Pancreas (tissue), 10 donors: Measurements from ENCODE around the gene MYH14. TPM values are rescaled to one million over a fixed set of nuclear protein-coding genes. Genes with fewer than 3 reads are reported as not detected.

ENCODE experiments used
- ATAC-seq, 4 donors: fragments of 200-7000 bp; cut with Tn5 transposase; one replicate each; pipeline versions ENCODE4 v1.8.0 to v1.9.1; 2020; ENCODE audit warnings: mild to moderate bottlenecking in 4 of 4, moderate library complexity in 4 of 4
- DNase-seq, 6 donors: peaks; one replicate each; pipeline ENCODE4 v3.0.0-alpha.2; 2020
- FAIRE-seq: peaks from 2 replicates; lab custom pipeline; 2012; peaks lifted over from hg19 to GRCh38; lab: Jason Lieb, UNC
- H3K27ac ChIP-seq, 4 donors: fragments of 200-600 bp; sonication (generic); 1 replicate in 3 of 4; 2 replicates in 1 of 4; pipeline versions ENCODE4 v1.5.0 to v1.8.0; 2020
- H3K27me3 ChIP-seq, 4 donors: fragments of 200-600 bp; one replicate each; pipeline ENCODE4 v1.8.0; 2021
- H3K36me3 ChIP-seq, 3 donors: fragments of 200-600 bp; sonication (generic) in 1 of 3; one replicate each; pipeline versions ENCODE4 v1.5.0 to v1.8.0; 2020 to 2021
- H3K4me1 ChIP-seq, 3 donors: fragments of 200-600 bp; one replicate each; pipeline ENCODE4 v1.8.0; 2021
- H3K4me3 ChIP-seq, 4 donors: fragments of 200-600 bp; sonication (generic) in 2 of 4; one replicate each; pipeline versions ENCODE4 v1.5.0 to v1.8.0; 2020 to 2021
- H3K9me3 ChIP-seq, 4 donors: fragments of 200-600 bp; one replicate each; pipeline ENCODE4 v1.8.0; 2021
- CTCF ChIP-seq, 4 donors: fragments of 200-600 bp; sonication (generic) in 3 of 4; IDR thresholded peaks; one replicate each; pipeline versions ENCODE4 v1.5.0 to v1.8.0; 2021; ENCODE audit warnings: antibody characterized with exemption in 4 of 4
- WGBS, 2 donors: extraction: QIAGEN DNeasy Blood & Tissue Kit; methylation state at CpG; one replicate each; pipeline ENCODE4 v1.1.7; 2013; 5-methylcytosine and 5-hydroxymethylcytosine counted together
- intact Hi-C, 3 donors: fragments of 100-400 bp; cut with DNase I; formaldehyde crosslinking; loops; one replicate each; pipeline versions ENCODE4 v1.11.1 to v1.14.2; 2022
- polyA plus RNA-seq, 2 donors: library from polyadenylated mRNA; stranded (reverse); fragments of 200-250 nt; gene quantifications; one replicate each; pipeline ENCODE4 v1.2.3, GENCODE V29; 2013
- total RNA-seq, 6 donors: library from RNA; stranded (reverse); fragmentation: NEBNext Ultra II Directional in 4 of 6; extraction: Animal tissue kit (Norgen Biotek cat#: 25700) in 4 of 6; gene quantifications; one replicate each; pipeline versions ENCODE4 v1.2.1 to v1.2.4, GENCODE V29; 2021 to 2023
- donor health status: healthy with polysubstance abuse.
- donor health status: DM: no; HTN: no; CAD: no; lungs with moderate emphysema.
- donor health status: DM: no; HTN: no; CAD: no.
- donor health status: control.
- donor health status: control.
- donor health status: Bipolar disorder and iron deficiency.
- donor health status: DM: yes; HTN: yes; CAD: no.
- donor health status: DM: no; HTN: no; CAD: no.
- donor health status: DM: no; HTN: no; CAD: no.
- donor health status: DM: yes; HTN: yes; CAD: no.

MYH14 gene
- total and polyA plus RNA-seq, 8 donors, result 21.4 to 75.7 (median 34.4) TPM

DNA sequence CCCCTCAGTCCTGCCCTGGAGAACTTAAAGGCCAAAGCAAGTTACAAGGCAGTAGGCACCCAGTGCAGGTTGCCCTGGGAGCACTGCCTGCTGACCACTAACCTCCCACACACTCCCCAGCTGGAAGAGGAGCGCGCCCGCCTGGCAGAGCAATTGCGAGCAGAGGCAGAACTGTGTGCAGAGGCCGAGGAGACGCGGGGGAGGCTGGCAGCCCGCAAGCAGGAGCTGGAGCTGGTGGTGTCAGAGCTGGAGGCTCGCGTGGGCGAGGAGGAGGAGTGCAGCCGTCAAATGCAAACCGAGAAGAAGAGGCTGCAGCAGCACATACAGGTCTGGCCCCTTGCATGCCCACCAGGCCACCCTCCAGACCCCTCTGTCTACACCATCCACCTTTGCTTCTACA, 64.6 kb downstream of the MYH14 start:
- TF ChIP-seq CTCF (IDR thresholded peaks at IDR 0.05), result no peak
- Histone ChIP-seq H3K4me3 (no peak overlapping the region), H3K27ac (no peak overlapping the region), H3K27me3 (no peaks in the 10 kb centered on the region), H3K4me1 (no peaks in the 10 kb centered on the region), H3K9me3 (no peaks in the 10 kb centered on the region), H3K36me3 (peaks cover 0 to 39% (median 0%) of the 10 kb centered on the region in 3 donors)
- FAIRE-seq (no peak), ATAC-seq (no peak), DNase-seq (no peak)
- intact Hi-C loops, result no loop called here
- 94 to 95% methylated on average over 13 of the region's 13 CpGs for WGBS, 2 donors

GRCh38 chr19:50268501-50268900, 65.1 kb downstream of the MYH14 start:
- TF ChIP-seq CTCF (IDR thresholded peaks at IDR 0.05), result no peak
- DNase-seq, result no peak
- no peak for FAIRE-seq
- Histone ChIP-seq H3K27ac (no peak overlapping the region), H3K4me3 (no peak overlapping the region), H3K27me3 (no peaks in the 10 kb centered on the region), H3K9me3 (no peaks in the 10 kb centered on the region), H3K4me1 (no peaks in the 10 kb centered on the region), H3K36me3 (peaks cover 0 to 39% (median 0%) of the 10 kb centered on the region in 3 donors)
- no peak for ATAC-seq
- 97% methylated on average over 5 of the region's 5 CpGs for WGBS, 2 donors
- intact Hi-C loops, result no loop called here

- FAIRE-seq, result no peak
- intact Hi-C loops, result no loop called here
Observed at GRCh38 chr19:50269653-50270052, 66.2 kb downstream of the MYH14 start.

GRCh38 chr19:50272263-50272897, 69.0 kb downstream of the MYH14 start:
- Histone ChIP-seq H3K4me1 (no peaks in the 10 kb centered on the region), H3K9me3 (no peaks in the 10 kb centered on the region), H3K36me3 (peaks cover 0 to 53% (median 0%) of the 10 kb centered on the region in 3 donors), H3K4me3 (no peak overlapping the region), H3K27ac (no peak overlapping the region), H3K27me3 (no peaks in the 10 kb centered on the region)
- DNase-seq (peak in 1 of 6 donors; percentile 60), FAIRE-seq (no peak), ATAC-seq (no peak)
- 88 to 93% methylated on average over 10 to 14 of the region's 14 CpGs for WGBS, 2 donors
- intact Hi-C loops, result no loop called here
- no peak for TF ChIP-seq CTCF (IDR thresholded peaks at IDR 0.05)

More at GRCh38 chr19:50269653-50270052, 66.2 kb downstream of the MYH14 start:
- H3K4me1 ChIP-seq, result no peaks in the 10 kb centered on the region
- H3K4me3 ChIP-seq, result no peak overlapping the region
- ATAC-seq (no peak), DNase-seq (no peak)
- no peak for TF ChIP-seq CTCF (IDR thresholded peaks at IDR 0.05)
- peaks cover 0 to 39% (median 0%) of the 10 kb centered on the region in 3 donors for H3K36me3 ChIP-seq
- WGBS, 2 donors, result 81 to 85% methylated on average over 2 of the region's 2 CpGs
- H3K27me3 ChIP-seq, result no peaks in the 10 kb centered on the region
- no peaks in the 10 kb centered on the region for H3K9me3 ChIP-seq
- no peak overlapping the region for H3K27ac ChIP-seq

DNA sequence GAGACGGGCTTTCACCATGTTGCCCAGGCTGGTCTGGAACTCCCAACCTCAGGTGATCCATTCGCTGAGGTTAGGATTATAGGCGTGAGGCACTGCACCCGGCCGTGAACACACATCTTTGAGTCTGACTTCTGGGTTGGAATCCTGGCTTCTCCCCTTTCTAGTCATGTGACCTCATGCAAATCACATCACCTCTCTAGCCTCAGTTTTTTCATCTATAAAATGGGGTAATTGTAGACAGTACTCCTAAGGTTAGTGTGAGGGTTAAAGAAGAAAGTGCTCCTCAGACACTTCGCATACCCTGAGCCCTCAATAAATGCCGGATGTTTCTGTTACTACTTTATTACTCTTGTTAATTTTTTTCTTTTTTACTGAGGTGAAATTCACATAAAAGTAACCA, 70.4 kb downstream of the MYH14 start:
- ATAC-seq (no peak), FAIRE-seq (no peak), DNase-seq (no peak)
- no peak for TF ChIP-seq CTCF (IDR thresholded peaks at IDR 0.05)
- Histone ChIP-seq H3K27ac (no peak overlapping the region), H3K27me3 (no peaks in the 10 kb centered on the region), H3K36me3 (peaks cover 0 to 44% (median 0%) of the 10 kb centered on the region in 3 donors), H3K9me3 (no peaks in the 10 kb centered on the region), H3K4me3 (no peak overlapping the region), H3K4me1 (no peaks in the 10 kb centered on the region)
- 91 to 98% methylated on average over 7 of the region's 7 CpGs for WGBS, 2 donors
- intact Hi-C loops, result no loop called here
